Neural crest cell (in vitro differentiated cells): ENCODE data around the gene METTL22. TPM values are rescaled to one million over a fixed set of nuclear protein-coding genes. Genes with fewer than 3 reads are reported as not detected.

Experiments
- DNase-seq: peaks from one replicate; pipeline ENCODE4 v3.0.0; 2021; ENCODE audit warnings: low read depth, mixed read lengths, low spot score
- H3K27ac Mint-ChIP-seq: one replicate; pipeline ENCODE4 v1.8.0; 2021; ENCODE audit warnings: mild to moderate bottlenecking, mixed read lengths; ENCODE audit not compliant: unreplicated experiment
- H3K27me3 Mint-ChIP-seq: 2 replicates; pipeline ENCODE4 v1.8.0; 2021; ENCODE audit warnings: low read depth, mild to moderate bottlenecking, mixed read lengths
- H3K36me3 Mint-ChIP-seq: 2 replicates; pipeline ENCODE4 v1.8.0; 2021; ENCODE audit warnings: low read depth, mild to moderate bottlenecking, mixed read lengths
- H3K4me1 Mint-ChIP-seq: 2 replicates; pipeline ENCODE4 v1.8.0; 2021; ENCODE audit warnings: mixed read lengths
- H3K4me3 Mint-ChIP-seq: one replicate; pipeline ENCODE4 v1.8.0; 2021; ENCODE audit warnings: mild to moderate bottlenecking, mixed read lengths
- H3K9me3 Mint-ChIP-seq: 2 replicates; pipeline ENCODE4 v1.8.0; 2021; ENCODE audit warnings: mixed read lengths
- total RNA-seq: library from RNA; stranded (reverse); gene quantifications from 2 replicates; pipeline ENCODE4 v1.2.1, GENCODE V29; 2021
- TF ChIP-seq, protein P1 (sequence below): fragments of 200-600 bp; sonication (generic); conservative IDR thresholded peaks from 2 replicates; pipeline ENCODE4 v1.5.0; 2021; ENCODE audit warnings: antibody characterized with exemption, mild to moderate bottlenecking

The METTL22 gene
- total RNA-seq, 1 donor from 2014 or later: 52.0 TPM

DNA sequence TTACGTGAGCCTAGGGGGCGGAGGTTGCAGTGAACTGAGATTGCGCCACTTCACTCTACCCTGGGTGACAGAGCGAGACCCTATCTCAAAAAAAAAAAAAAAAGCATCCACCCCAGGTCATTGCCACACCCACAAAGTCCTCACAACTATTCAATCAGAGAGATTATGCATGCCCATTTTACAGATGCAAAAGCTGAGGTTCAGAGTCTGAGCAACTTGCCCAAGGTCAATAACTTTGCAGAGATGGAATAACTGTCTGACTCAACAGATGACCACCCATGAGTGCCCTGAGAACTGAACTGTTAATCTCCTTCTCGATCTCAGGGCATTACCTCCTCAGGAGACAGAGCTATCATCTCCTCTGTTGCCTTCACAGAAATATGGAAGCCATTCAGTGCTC, 25.7 kb upstream of the METTL22 start:
- Mint-ChIP-seq H3K36me3 (no peaks in the 10 kb centered on the region), H3K4me1 (no peaks in the 10 kb centered on the region), H3K27me3 (peaks cover 33% of the 10 kb centered on the region), H3K27ac (no peak overlapping the region), H3K4me3 (no peak overlapping the region), H3K9me3 (no peaks in the 10 kb centered on the region)
- TF ChIP-seq, protein P1, sequence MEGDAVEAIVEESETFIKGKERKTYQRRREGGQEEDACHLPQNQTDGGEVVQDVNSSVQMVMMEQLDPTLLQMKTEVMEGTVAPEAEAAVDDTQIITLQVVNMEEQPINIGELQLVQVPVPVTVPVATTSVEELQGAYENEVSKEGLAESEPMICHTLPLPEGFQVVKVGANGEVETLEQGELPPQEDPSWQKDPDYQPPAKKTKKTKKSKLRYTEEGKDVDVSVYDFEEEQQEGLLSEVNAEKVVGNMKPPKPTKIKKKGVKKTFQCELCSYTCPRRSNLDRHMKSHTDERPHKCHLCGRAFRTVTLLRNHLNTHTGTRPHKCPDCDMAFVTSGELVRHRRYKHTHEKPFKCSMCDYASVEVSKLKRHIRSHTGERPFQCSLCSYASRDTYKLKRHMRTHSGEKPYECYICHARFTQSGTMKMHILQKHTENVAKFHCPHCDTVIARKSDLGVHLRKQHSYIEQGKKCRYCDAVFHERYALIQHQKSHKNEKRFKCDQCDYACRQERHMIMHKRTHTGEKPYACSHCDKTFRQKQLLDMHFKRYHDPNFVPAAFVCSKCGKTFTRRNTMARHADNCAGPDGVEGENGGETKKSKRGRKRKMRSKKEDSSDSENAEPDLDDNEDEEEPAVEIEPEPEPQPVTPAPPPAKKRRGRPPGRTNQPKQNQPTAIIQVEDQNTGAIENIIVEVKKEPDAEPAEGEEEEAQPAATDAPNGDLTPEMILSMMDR: no peak
- DNase-seq: no peak

DNA sequence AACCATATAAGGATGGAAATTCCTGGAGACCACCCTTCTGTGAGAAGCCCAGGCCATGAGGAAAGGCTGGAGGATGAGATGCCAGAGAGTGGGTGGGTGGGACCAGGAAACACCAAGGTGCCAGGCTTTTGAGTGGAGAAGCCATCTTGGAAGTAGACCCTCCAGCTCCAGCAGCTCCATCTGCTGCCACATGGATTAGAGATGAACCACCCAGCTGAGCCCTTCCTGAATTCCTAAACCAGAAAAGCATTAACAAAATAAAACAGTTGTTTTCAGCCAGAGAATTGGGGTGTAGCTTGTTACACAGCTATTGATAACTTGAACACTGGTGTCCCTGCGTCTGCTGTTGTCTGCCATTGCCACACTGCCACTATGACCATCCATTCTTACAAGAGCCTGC, 24.9 kb upstream of the METTL22 start:
- H3K4me3 Mint-ChIP-seq: no peak overlapping the region
- no peaks in the 10 kb centered on the region for H3K36me3 Mint-ChIP-seq
- H3K9me3 Mint-ChIP-seq: no peaks in the 10 kb centered on the region
- peaks cover 33% of the 10 kb centered on the region for H3K27me3 Mint-ChIP-seq
- DNase-seq: no peak
- TF ChIP-seq, protein P1: no peak
- no peaks in the 10 kb centered on the region for H3K4me1 Mint-ChIP-seq
- H3K27ac Mint-ChIP-seq: no peak overlapping the region

DNA sequence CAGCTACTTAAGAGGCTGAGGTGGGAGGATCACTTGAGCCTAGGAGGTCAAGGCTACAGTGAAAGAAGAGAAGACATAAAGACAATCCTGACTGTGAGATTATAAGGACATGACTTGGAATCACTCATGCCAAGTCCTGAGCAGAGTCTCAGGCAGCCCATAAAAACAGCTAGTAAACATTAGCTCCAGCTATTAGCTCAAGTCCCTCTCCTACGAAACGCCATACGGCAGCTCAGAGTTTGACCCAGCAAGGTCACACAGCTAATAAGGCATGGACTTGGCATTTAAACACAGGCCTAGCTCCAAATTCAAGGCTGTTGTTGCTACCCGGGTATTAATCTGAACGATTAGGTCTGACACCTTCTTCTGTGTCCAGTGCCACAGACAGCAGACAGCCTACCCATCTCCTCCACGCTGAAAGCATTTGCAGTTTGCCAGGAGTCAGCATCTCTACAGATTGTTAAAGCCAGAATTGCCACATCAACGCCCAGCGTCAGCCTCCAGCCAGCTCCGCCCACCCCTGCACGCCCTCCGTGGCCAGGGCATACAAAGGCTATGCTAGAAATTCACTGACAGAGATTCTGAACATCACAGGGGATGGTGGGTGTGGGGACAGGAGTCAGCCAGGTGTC, 21.2 kb upstream of the METTL22 start:
- Mint-ChIP-seq H3K36me3 (no peaks in the 10 kb centered on the region), H3K4me3 (no peak overlapping the region), H3K9me3 (no peaks in the 10 kb centered on the region), H3K4me1 (no peaks in the 10 kb centered on the region), H3K27ac (no peak overlapping the region), H3K27me3 (peaks cover 35% of the 10 kb centered on the region)
- DNase-seq: no peak
- TF ChIP-seq, protein P1: no peak

DNA sequence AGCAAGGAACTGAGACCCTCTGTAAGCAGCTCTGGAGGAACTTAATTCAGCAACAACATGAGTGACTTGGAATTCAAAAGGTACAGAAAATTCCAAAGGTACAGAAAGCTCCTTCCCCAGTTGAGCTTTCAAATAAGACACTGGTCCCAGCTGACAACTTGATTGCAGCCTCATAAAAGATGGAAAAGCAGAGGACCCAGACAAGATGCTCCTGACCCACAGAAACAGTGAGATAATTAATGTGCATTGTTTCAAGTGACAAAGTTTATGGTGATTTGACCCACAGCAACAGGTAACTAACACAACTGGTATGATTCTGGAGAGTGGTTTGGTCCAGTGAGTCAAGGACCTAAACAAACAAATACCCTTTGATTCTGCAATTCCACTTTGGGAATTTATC, 15.9 kb upstream of the METTL22 start:
- H3K36me3 Mint-ChIP-seq: no peaks in the 10 kb centered on the region
- no peak overlapping the region for H3K27ac Mint-ChIP-seq
- H3K4me1 Mint-ChIP-seq: no peaks in the 10 kb centered on the region
- H3K4me3 Mint-ChIP-seq: no peak overlapping the region
- H3K27me3 Mint-ChIP-seq: peaks cover 39% of the 10 kb centered on the region
- TF ChIP-seq, protein P1: no peak
- H3K9me3 Mint-ChIP-seq: no peaks in the 10 kb centered on the region
- no peak for DNase-seq

DNA sequence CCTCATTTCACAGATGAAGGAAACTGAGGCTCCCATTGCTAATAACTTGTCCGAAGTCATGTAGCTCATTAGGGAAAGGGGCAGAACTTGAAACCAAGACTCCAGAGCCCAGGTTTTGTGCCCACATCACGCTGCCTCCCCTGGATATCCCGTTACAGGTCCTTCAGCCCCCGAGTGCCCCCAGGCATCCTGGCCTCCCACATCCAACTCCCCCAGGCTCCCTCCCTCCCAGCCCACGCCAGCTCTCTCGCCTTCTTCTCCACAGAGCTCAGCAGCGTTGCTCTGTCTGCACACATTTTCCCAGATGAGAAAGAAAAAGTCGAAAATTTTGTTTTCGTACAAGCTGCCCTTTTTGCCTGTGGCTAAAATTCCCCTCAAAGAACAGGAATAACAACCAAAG, 14.3 kb upstream of the METTL22 start:
- Mint-ChIP-seq H3K27me3 (peaks cover 50% of the 10 kb centered on the region), H3K4me3 (no peak overlapping the region), H3K4me1 (no peaks in the 10 kb centered on the region), H3K27ac (no peak overlapping the region), H3K36me3 (no peaks in the 10 kb centered on the region), H3K9me3 (no peaks in the 10 kb centered on the region)
- TF ChIP-seq, protein P1: no peak
- DNase-seq: no peak
